ENCODE measurements around the gene CCNE1. TPM values are rescaled to one million over a fixed set of nuclear protein-coding genes. Genes with fewer than 3 reads are reported as not detected.

CCNE1 gene
- 15.7 TPM for polyA plus RNA-seq (2013, experiment 1 of 2)
- polyA plus RNA-seq (2013, experiment 2 of 2): 15.8 TPM

- no CpG with 5 or more reads among the region's 125 CpGs for WGBS, 2 donors (ENCODE audit: extremely low coverage in 2 of 2, insufficient read length in 2 of 2, insufficient replicate concordance in 1 of 2)
- peak within 1 kb of the TSS; percentile 83 for H3K4me2 ChIP-seq (ENCODE audit: insufficient read depth, low read length, poor library complexity, severe bottlenecking)
Observed at GRCh38 chr19:29811125-29812079, at the start of gene CCNE1. TSS of gene CCNE1 (plus strand) at chr19:29811991. CDS start at chr19:29812556, 565 bp downstream.

GRCh38 chr19:29763196-29763595 is 48.6 kb upstream of the CCNE1 start:
- no peak overlapping the region for H4K91ac ChIP-seq (ENCODE audit: low read depth, low read length, poor library complexity)
- no peak overlapping the region for H2BK15ac ChIP-seq (ENCODE audit: low read length)
- no peak overlapping the region for H3K18ac ChIP-seq (ENCODE audit: low read length)
- H4K8ac ChIP-seq (ENCODE audit: low read depth, low read length): no peak overlapping the region
- H2BK120ac ChIP-seq (ENCODE audit: low read depth, low read length): no peak overlapping the region
- no peak overlapping the region for H3K27ac ChIP-seq (replicated peaks; ENCODE audit: low read length)
- no peak overlapping the region for H2BK12ac ChIP-seq (ENCODE audit: low read length)
- H3K27me3 ChIP-seq (ENCODE audit: control insufficient read depth in 3 of 3, insufficient read depth in 3 of 3, low read depth in 1 of 3, low read length in 3 of 3): peaks cover 0 to 21% (median 0%) of the 10 kb centered on the region in 3 experiments
- no peaks in the 10 kb centered on the region for H3K36me3 ChIP-seq (replicated peaks in 1 of 2; ENCODE audit: control insufficient read depth in 2 of 2, insufficient read depth in 2 of 2, low read length in 2 of 2)
- H3K4me2 ChIP-seq (ENCODE audit: insufficient read depth, low read length, poor library complexity, severe bottlenecking): no peak overlapping the region
- no peak for DNase-seq (ENCODE audit: low spot score)
- no peaks in the 10 kb centered on the region for H3K4me1 ChIP-seq (ENCODE audit: control insufficient read depth in 2 of 2, insufficient read depth in 1 of 2, low read depth in 1 of 2, low read length in 2 of 2)
- no peak overlapping the region for H3K23ac ChIP-seq (ENCODE audit: low read depth, low read length, poor library complexity)
- WGBS, 2 donors (ENCODE audit: extremely low coverage in 2 of 2, insufficient read length in 2 of 2, insufficient replicate concordance in 1 of 2): no CpG with 5 or more reads among the region's 4 CpGs
- H3K14ac ChIP-seq (ENCODE audit: low read length): no peak overlapping the region
- no peak overlapping the region for H2AFZ ChIP-seq (ENCODE audit: low read length)
- H3K79me1 ChIP-seq (ENCODE audit: low read depth, low read length): peaks cover 3% of the 10 kb centered on the region
- H3K9ac ChIP-seq (ENCODE audit: low read depth, low read length, poor library complexity): no peak overlapping the region
- H3K4me3 ChIP-seq (ENCODE audit: low read length in 2 of 2): no peak overlapping the region
- H3K9me3 ChIP-seq (replicated peaks in 1 of 2; ENCODE audit: control insufficient read depth in 2 of 2, insufficient read depth in 1 of 2, low read depth in 1 of 2, low read length in 2 of 2): no peaks in the 10 kb centered on the region
- no peak overlapping the region for H2BK5ac ChIP-seq (ENCODE audit: low read length)
- no peak overlapping the region for H3K4ac ChIP-seq (ENCODE audit: low read length)
- no peak overlapping the region for H2AK5ac ChIP-seq (ENCODE audit: low read depth, low read length)

More at GRCh38 chr19:29811125-29812079, at the start of gene CCNE1:
- Histone ChIP-seq H3K79me1 (ENCODE audit: low read depth, low read length) (peaks cover 2% of the 10 kb centered on the region), H3K23ac (ENCODE audit: low read depth, low read length, poor library complexity) (peak within 1 kb of the TSS; percentile 34), H3K18ac (ENCODE audit: low read length) (peak within 1 kb of the TSS; percentile 65), H3K14ac (ENCODE audit: low read length) (peak within 1 kb of the TSS; percentile 38), H2AK5ac (ENCODE audit: low read depth, low read length) (peak within 1 kb of the TSS; percentile 42), H3K9me3 (replicated peaks in 1 of 2; ENCODE audit: control insufficient read depth in 2 of 2, insufficient read depth in 1 of 2, low read depth in 1 of 2, low read length in 2 of 2) (no peaks in the 10 kb centered on the region), H2BK120ac (ENCODE audit: low read depth, low read length) (no peak within 1 kb of the TSS), H3K27me3 (ENCODE audit: control insufficient read depth in 3 of 3, insufficient read depth in 3 of 3, low read depth in 1 of 3, low read length in 3 of 3) (peaks cover 0 to 3% (median 0%) of the 10 kb centered on the region in 3 experiments), H2AFZ (ENCODE audit: low read length) (peak within 1 kb of the TSS; percentile 94), H3K4me1 (ENCODE audit: control insufficient read depth in 2 of 2, insufficient read depth in 1 of 2, low read depth in 1 of 2, low read length in 2 of 2) (peaks cover 3 to 5% of the 10 kb centered on the region in 2 donors), H4K91ac (ENCODE audit: low read depth, low read length, poor library complexity) (no peak within 1 kb of the TSS), H4K8ac (ENCODE audit: low read depth, low read length) (no peak within 1 kb of the TSS), H3K4me3 (ENCODE audit: low read length in 2 of 2) (peak within 1 kb of the TSS; percentile 56 to 86), H3K36me3 (replicated peaks in 1 of 2; ENCODE audit: control insufficient read depth in 2 of 2, insufficient read depth in 2 of 2, low read length in 2 of 2) (peaks cover 1 to 28% of the 10 kb centered on the region in 2 donors), H3K9ac (ENCODE audit: low read depth, low read length, poor library complexity) (peak within 1 kb of the TSS; percentile 91), H3K27ac (replicated peaks; ENCODE audit: low read length) (no peak within 1 kb of the TSS), H2BK12ac (ENCODE audit: low read length) (no peak within 1 kb of the TSS), H2BK15ac (ENCODE audit: low read length) (no peak within 1 kb of the TSS), H3K4ac (ENCODE audit: low read length) (no peak within 1 kb of the TSS), H2BK5ac (ENCODE audit: low read length) (no peak within 1 kb of the TSS)
- peak; percentile 88 for DNase-seq (ENCODE audit: low spot score)

- Histone ChIP-seq H3K27me3 (ENCODE audit: control insufficient read depth in 3 of 3, insufficient read depth in 3 of 3, low read depth in 1 of 3, low read length in 3 of 3) (peaks cover 0 to 21% (median 0%) of the 10 kb centered on the region in 3 experiments), H3K4me2 (ENCODE audit: insufficient read depth, low read length, poor library complexity, severe bottlenecking) (no peak overlapping the region), H3K79me1 (ENCODE audit: low read depth, low read length) (peaks cover 3% of the 10 kb centered on the region), H3K9ac (ENCODE audit: low read depth, low read length, poor library complexity) (no peak overlapping the region), H2AK5ac (ENCODE audit: low read depth, low read length) (no peak overlapping the region), H2BK12ac (ENCODE audit: low read length) (no peak overlapping the region), H3K4ac (ENCODE audit: low read length) (no peak overlapping the region), H3K14ac (ENCODE audit: low read length) (no peak overlapping the region), H4K91ac (ENCODE audit: low read depth, low read length, poor library complexity) (no peak overlapping the region), H4K8ac (ENCODE audit: low read depth, low read length) (no peak overlapping the region), H3K23ac (ENCODE audit: low read depth, low read length, poor library complexity) (no peak overlapping the region), H3K27ac (replicated peaks; ENCODE audit: low read length) (no peak overlapping the region), H2BK5ac (ENCODE audit: low read length) (no peak overlapping the region), H3K36me3 (replicated peaks in 1 of 2; ENCODE audit: control insufficient read depth in 2 of 2, insufficient read depth in 2 of 2, low read length in 2 of 2) (no peaks in the 10 kb centered on the region), H3K4me3 (ENCODE audit: low read length in 2 of 2) (peak overlapping the region in 1 of 2 donors; percentile 25), H3K4me1 (ENCODE audit: control insufficient read depth in 2 of 2, insufficient read depth in 1 of 2, low read depth in 1 of 2, low read length in 2 of 2) (no peaks in the 10 kb centered on the region), H3K18ac (ENCODE audit: low read length) (no peak overlapping the region), H3K9me3 (replicated peaks in 1 of 2; ENCODE audit: control insufficient read depth in 2 of 2, insufficient read depth in 1 of 2, low read depth in 1 of 2, low read length in 2 of 2) (no peaks in the 10 kb centered on the region), H2BK15ac (ENCODE audit: low read length) (no peak overlapping the region), H2AFZ (ENCODE audit: low read length) (no peak overlapping the region), H2BK120ac (ENCODE audit: low read depth, low read length) (no peak overlapping the region)
- WGBS, 2 donors (ENCODE audit: extremely low coverage in 2 of 2, insufficient read length in 2 of 2, insufficient replicate concordance in 1 of 2): no CpG with 5 or more reads among the region's 8 CpGs
- no peak for DNase-seq (ENCODE audit: low spot score)
Observed at GRCh38 chr19:29764361-29764760, 47.4 kb upstream of the CCNE1 start.

GRCh38 chr19:29766100-29766499 is 45.7 kb upstream of the CCNE1 start:
- no peak overlapping the region for H3K23ac ChIP-seq (ENCODE audit: low read depth, low read length, poor library complexity)
- no peak overlapping the region for H2BK12ac ChIP-seq (ENCODE audit: low read length)
- H3K14ac ChIP-seq (ENCODE audit: low read length): no peak overlapping the region
- no peak overlapping the region for H2AFZ ChIP-seq (ENCODE audit: low read length)
- no peak overlapping the region for H3K9ac ChIP-seq (ENCODE audit: low read depth, low read length, poor library complexity)
- H2AK5ac ChIP-seq (ENCODE audit: low read depth, low read length): no peak overlapping the region
- peaks cover 0 to 19% (median 0%) of the 10 kb centered on the region in 3 experiments for H3K27me3 ChIP-seq (ENCODE audit: control insufficient read depth in 3 of 3, insufficient read depth in 3 of 3, low read depth in 1 of 3, low read length in 3 of 3)
- H3K4me1 ChIP-seq (ENCODE audit: control insufficient read depth in 2 of 2, insufficient read depth in 1 of 2, low read depth in 1 of 2, low read length in 2 of 2): no peaks in the 10 kb centered on the region
- no peaks in the 10 kb centered on the region for H3K36me3 ChIP-seq (replicated peaks in 1 of 2; ENCODE audit: control insufficient read depth in 2 of 2, insufficient read depth in 2 of 2, low read length in 2 of 2)
- H3K27ac ChIP-seq (replicated peaks; ENCODE audit: low read length): no peak overlapping the region
- DNase-seq (ENCODE audit: low spot score): no peak
- H2BK120ac ChIP-seq (ENCODE audit: low read depth, low read length): no peak overlapping the region
- H3K4ac ChIP-seq (ENCODE audit: low read length): no peak overlapping the region
- H4K8ac ChIP-seq (ENCODE audit: low read depth, low read length): no peak overlapping the region
- WGBS, 2 donors (ENCODE audit: extremely low coverage in 2 of 2, insufficient read length in 2 of 2, insufficient replicate concordance in 1 of 2): no CpG with 5 or more reads among the region's 3 CpGs
- H3K4me2 ChIP-seq (ENCODE audit: insufficient read depth, low read length, poor library complexity, severe bottlenecking): no peak overlapping the region
- H3K4me3 ChIP-seq (ENCODE audit: low read length in 2 of 2): no peak overlapping the region
- no peaks in the 10 kb centered on the region for H3K79me1 ChIP-seq (ENCODE audit: low read depth, low read length)
- H2BK15ac ChIP-seq (ENCODE audit: low read length): no peak overlapping the region
- H4K91ac ChIP-seq (ENCODE audit: low read depth, low read length, poor library complexity): no peak overlapping the region
- no peak overlapping the region for H2BK5ac ChIP-seq (ENCODE audit: low read length)
- no peaks in the 10 kb centered on the region for H3K9me3 ChIP-seq (replicated peaks in 1 of 2; ENCODE audit: control insufficient read depth in 2 of 2, insufficient read depth in 1 of 2, low read depth in 1 of 2, low read length in 2 of 2)
- no peak overlapping the region for H3K18ac ChIP-seq (ENCODE audit: low read length)
